Left ventricle myocardium inferior (tissue), 1 donor: ENCODE results near the gene TMEM94. TPM values are rescaled to one million over a fixed set of nuclear protein-coding genes. Genes with fewer than 3 reads are reported as not detected.

ENCODE experiments used
- DNase-seq: peaks from one replicate; pipeline ENCODE4 v3.0.0-alpha.2; 2020
- H3K27ac ChIP-seq: fragments of 200-600 bp; replicated peaks from 2 replicates; pipeline ENCODE4 v1.8.0; 2021
- H3K27me3 ChIP-seq: fragments of 200-600 bp; 2 replicates; pipeline ENCODE4 v1.8.0; 2021; ENCODE audit warnings: low read depth
- H3K36me3 ChIP-seq: fragments of 200-600 bp; 2 replicates; pipeline ENCODE4 v1.8.0; 2021
- H3K4me1 ChIP-seq: fragments of 200-600 bp; 2 replicates; pipeline ENCODE4 v1.8.0; 2021
- H3K4me3 ChIP-seq: fragments of 200-600 bp; 2 replicates; pipeline ENCODE4 v1.8.0; 2021; ENCODE audit warnings: mild to moderate bottlenecking, moderate library complexity
- H3K9me3 ChIP-seq: fragments of 200-600 bp; replicated peaks from 2 replicates; pipeline ENCODE4 v1.8.0; 2021
- CTCF ChIP-seq: fragments of 200-600 bp; IDR thresholded peaks from 2 replicates; pipeline ENCODE4 v1.8.0; 2021; ENCODE audit warnings: antibody characterized with exemption, mild to moderate bottlenecking, borderline replicate concordance
- intact Hi-C: fragments of 100-400 bp; cut with micrococcal nuclease; formaldehyde crosslinking; loops from one replicate; pipeline ENCODE4 v1.11.0; 2022
- total RNA-seq: library from RNA; stranded (reverse); fragmentation: NEBNext Ultra II Directional; extraction: Animal tissue kit (Norgen Biotek cat#: 25700); gene quantifications from one replicate; pipeline ENCODE4 v1.2.1, GENCODE V29; 2021
- donor health status: DM: no; HTN: yes; CAD: no; lungs with severe emphysema.

The TMEM94 gene
- total RNA-seq, 1 donor from 2014 or later: 38.8 TPM

GRCh38 chr17:75488693-75489510 lies 32.5 kb downstream of the TMEM94 start:
- DNase-seq: no peak
- no peaks in the 10 kb centered on the region for H3K27me3 ChIP-seq
- no peaks in the 10 kb centered on the region for H3K9me3 ChIP-seq
- TF ChIP-seq CTCF: no peak
- peaks cover 63% of the 10 kb centered on the region for H3K4me1 ChIP-seq
- H3K4me3 ChIP-seq: no peak overlapping the region
- intact Hi-C loops: no loop called here
- peaks cover 27% of the 10 kb centered on the region for H3K36me3 ChIP-seq
- H3K27ac ChIP-seq: peak overlapping the region; percentile 56

DNA sequence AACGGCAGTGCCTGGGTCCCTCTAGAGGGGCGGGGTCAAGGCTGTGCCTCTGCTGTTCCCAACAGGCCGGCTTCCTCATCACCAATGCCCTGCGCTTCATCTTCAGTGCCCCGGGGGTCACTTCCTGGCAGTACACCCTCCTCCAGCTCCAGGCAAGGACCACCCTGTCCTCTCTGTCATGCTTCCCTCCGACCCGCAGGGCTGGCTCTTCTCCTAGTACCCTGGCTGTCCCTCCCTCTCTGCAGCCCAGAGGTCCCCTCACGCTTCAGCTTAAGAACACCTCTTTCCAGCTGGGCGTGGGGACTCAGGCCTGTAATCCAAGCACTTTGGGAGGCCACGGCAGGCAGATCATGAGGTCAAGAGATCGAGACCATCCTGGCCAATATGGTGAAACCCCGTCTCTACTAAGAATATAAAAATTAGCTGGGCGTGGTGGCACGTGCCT lies 33.1 kb downstream of the TMEM94 start:
- Histone ChIP-seq H3K4me3 (no peak overlapping the region), H3K27me3 (no peaks in the 10 kb centered on the region), H3K4me1 (peaks cover 63% of the 10 kb centered on the region), H3K27ac (peak overlapping the region; percentile 56), H3K9me3 (no peaks in the 10 kb centered on the region), H3K36me3 (peaks cover 34% of the 10 kb centered on the region)
- no peak for DNase-seq
- no peak for TF ChIP-seq CTCF
- intact Hi-C loops: no loop called here

- peaks cover 61% of the 10 kb centered on the region for H3K4me1 ChIP-seq
- TF ChIP-seq CTCF: no peak
Observed at GRCh38 chr17:75490173-75490743, 33.8 kb downstream of the TMEM94 start.

GRCh38 chr17:75490953-75491649 lies 34.7 kb downstream of the TMEM94 start:
- Histone ChIP-seq H3K36me3 (peaks cover 49% of the 10 kb centered on the region), H3K27ac (peak overlapping the region; percentile 56)
- intact Hi-C loops: no loop called here

More at GRCh38 chr17:75490173-75490743, 33.8 kb downstream of the TMEM94 start:
- peak overlapping the region; percentile 56 for H3K27ac ChIP-seq
- H3K36me3 ChIP-seq: peaks cover 41% of the 10 kb centered on the region
- no peak for DNase-seq
- no peaks in the 10 kb centered on the region for H3K9me3 ChIP-seq
- H3K4me3 ChIP-seq: no peak overlapping the region
- intact Hi-C loops: no loop called here
- no peaks in the 10 kb centered on the region for H3K27me3 ChIP-seq

More at GRCh38 chr17:75490953-75491649, 34.7 kb downstream of the TMEM94 start:
- no peak for TF ChIP-seq CTCF
- Histone ChIP-seq H3K27me3 (no peaks in the 10 kb centered on the region), H3K4me1 (peaks cover 52% of the 10 kb centered on the region), H3K4me3 (no peak overlapping the region), H3K9me3 (no peaks in the 10 kb centered on the region)
- DNase-seq: no peak
